GM21367 (cell line): ENCODE data around the gene TGFB1I1.
"Not testable (repeated sequence)": the region's sequence is repeated elsewhere in the genome, so short reads cannot be mapped to it uniquely, and the experiment has no call there.

ENCODE experiments used
- ATAC-seq: cut with Tn5 transposase; IDR thresholded peaks from one replicate; pipeline ENCODE4 v1.9.1; 2021; ENCODE audit not compliant: unreplicated experiment

The TGFB1I1 gene

GRCh38 chr16:31471875-31472708 is at the start of gene TGFB1I1:
Gene TGFB1I1, plus strand, starts transcription at chr16:31472152. Its CDS starts 37 bp downstream, at chr16:31472189.
- no peak for ATAC-seq

GRCh38 chr16:31423241-31423640 is 48.7 kb upstream of the TGFB1I1 start:
- no peak for ATAC-seq

- no peak for ATAC-seq
Measured at GRCh38 chr16:31423801-31424200, 48.2 kb upstream of the TGFB1I1 start.

- ATAC-seq: no peak
Measured at GRCh38 chr16:31427441-31428278, 44.3 kb upstream of the TGFB1I1 start.

GRCh38 chr16:31428279-31428597 is 43.7 kb upstream of the TGFB1I1 start, which contains the start of gene COX6A2:
Gene COX6A2, minus strand, starts transcription at chr16:31428360. Its CDS starts 35 bp downstream, at chr16:31428325.
- no peak for ATAC-seq

- no peak for ATAC-seq
Measured at GRCh38 chr16:31428638-31429247, 43.2 kb upstream of the TGFB1I1 start.

- ATAC-seq: no peak
Measured at GRCh38 chr16:31429314-31429713, 42.6 kb upstream of the TGFB1I1 start.

GRCh38 chr16:31429796-31430195 is 42.2 kb upstream of the TGFB1I1 start:
- no peak for ATAC-seq

GRCh38 chr16:31430380-31431052 is 41.4 kb upstream of the TGFB1I1 start:
- no peak for ATAC-seq

- no peak for ATAC-seq
Measured at GRCh38 chr16:31435341-31436220, 36.4 kb upstream of the TGFB1I1 start.

- no peak for ATAC-seq
Measured at GRCh38 chr16:31436221-31437045, 35.5 kb upstream of the TGFB1I1 start.

- ATAC-seq: no peak
Measured at GRCh38 chr16:31438414-31438813, 33.5 kb upstream of the TGFB1I1 start.

GRCh38 chr16:31439023-31439422 is 32.9 kb upstream of the TGFB1I1 start:
- not testable (repeated sequence) for ATAC-seq

- no peak for ATAC-seq
Measured at GRCh38 chr16:31439519-31439918, 32.4 kb upstream of the TGFB1I1 start.

- ATAC-seq: no peak
Measured at GRCh38 chr16:31440516-31441184, 31.3 kb upstream of the TGFB1I1 start.

GRCh38 chr16:31441956-31442355 is 30.0 kb upstream of the TGFB1I1 start:
- ATAC-seq: no peak

- ATAC-seq: not testable (repeated sequence)
Measured at GRCh38 chr16:31445931-31446330, 26.0 kb upstream of the TGFB1I1 start.

GRCh38 chr16:31451201-31451600 is 20.8 kb upstream of the TGFB1I1 start:
- ATAC-seq: no peak
